Measurements from ENCODE around the gene METTL17.
A peak's percentile ranks its signal among the peaks of the same experiment; 100 is the strongest.
"Not testable (repeated sequence)": the region's sequence is repeated elsewhere in the genome, so short reads cannot be mapped to it uniquely, and the experiment has no call there.

The METTL17 gene, protein sequence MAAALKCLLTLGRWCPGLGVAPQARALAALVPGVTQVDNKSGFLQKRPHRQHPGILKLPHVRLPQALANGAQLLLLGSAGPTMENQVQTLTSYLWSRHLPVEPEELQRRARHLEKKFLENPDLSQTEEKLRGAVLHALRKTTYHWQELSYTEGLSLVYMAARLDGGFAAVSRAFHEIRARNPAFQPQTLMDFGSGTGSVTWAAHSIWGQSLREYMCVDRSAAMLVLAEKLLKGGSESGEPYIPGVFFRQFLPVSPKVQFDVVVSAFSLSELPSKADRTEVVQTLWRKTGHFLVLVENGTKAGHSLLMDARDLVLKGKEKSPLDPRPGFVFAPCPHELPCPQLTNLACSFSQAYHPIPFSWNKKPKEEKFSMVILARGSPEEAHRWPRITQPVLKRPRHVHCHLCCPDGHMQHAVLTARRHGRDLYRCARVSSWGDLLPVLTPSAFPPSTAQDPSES

GRCh38 chr14:20989787-20990600 lies at the start of gene METTL17:
METTL17 (plus strand) TSS chr14:20989980; CDS start chr14:20990003, 23 bp downstream.
- DNase-seq (ENCODE audit: low spot score) = peak; percentile 96
- peak within 1 kb of the TSS; percentile 79 for H3K4me3 ChIP-seq
- H3K27ac ChIP-seq = peak within 1 kb of the TSS; percentile 82 to 89
- no peak for TF ChIP-seq CTCF (IDR thresholded peaks at IDR 0.05)

DNA sequence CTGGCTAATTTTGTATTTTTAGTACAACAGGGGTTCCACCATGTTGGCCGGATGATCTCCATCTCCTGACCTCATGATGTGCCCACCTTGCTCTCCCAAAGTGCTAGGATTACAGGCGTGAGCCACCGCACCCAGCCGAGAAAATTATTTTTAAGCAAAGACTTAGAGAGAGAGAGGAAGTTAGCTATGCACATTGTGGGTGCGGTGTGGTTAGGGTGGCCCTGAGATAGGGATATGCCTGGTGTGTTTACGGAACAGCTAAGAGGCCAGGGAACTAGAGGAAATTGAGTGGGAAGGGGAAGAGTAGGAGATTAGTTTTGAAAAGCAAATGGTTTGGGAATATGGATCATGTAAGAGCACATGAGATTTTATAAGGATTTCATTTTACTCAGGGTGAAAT lies 44.6 kb upstream of the METTL17 start:
- not testable (repeated sequence) for H3K27ac ChIP-seq; DNase-seq (ENCODE audit: low spot score); H3K4me3 ChIP-seq

- DNase-seq (ENCODE audit: low spot score); H3K4me3 ChIP-seq: not testable (repeated sequence)
Measured at GRCh38 chr14:20946707-20947106, 43.1 kb upstream of the METTL17 start.

DNA sequence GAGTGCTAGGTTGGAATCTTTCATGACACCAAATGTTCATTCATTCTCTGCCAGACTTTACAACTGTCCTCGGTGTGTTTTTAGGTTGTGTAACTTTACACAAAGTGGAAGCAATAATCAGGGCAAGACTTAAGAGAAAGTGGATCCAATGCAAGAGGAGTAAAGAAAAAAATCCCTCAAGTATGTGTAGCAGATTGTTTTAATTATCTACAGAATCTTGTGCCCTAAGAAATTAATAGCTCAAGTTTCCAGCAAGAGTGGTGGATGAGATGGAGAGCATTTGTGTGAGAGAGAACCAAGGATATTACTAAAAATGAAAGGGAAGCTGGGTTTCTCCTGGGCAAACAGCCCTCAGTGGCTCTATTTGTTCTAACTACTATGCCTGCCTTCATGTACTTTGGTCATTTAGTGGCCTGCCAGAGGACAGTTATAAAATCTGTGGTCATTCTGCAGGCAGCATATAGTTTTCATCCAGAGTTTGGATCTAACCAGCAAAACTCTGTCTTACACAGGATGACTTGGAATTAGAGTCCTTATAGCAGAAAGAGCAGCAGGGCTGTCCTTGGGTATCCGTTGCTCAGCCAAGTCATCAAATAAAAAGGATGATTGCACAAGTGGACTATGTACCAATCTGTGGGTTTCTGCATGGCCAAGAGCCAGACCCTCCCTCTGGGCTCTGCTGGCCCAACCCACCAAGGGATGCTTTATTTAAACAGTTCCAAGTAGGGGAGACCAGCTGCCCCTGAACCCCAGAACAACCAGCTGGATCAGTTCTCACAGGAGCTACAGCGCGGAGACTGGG lies 34.8 kb upstream of the METTL17 start, which contains the start of gene RNASE2:
TSS of gene RNASE2 (plus strand) at position 752 of the 802 bp plus-strand sequence. CDS start 285 bp downstream, outside the sequence.
- DNase-seq (ENCODE audit: low spot score); H3K4me3 ChIP-seq: not testable (repeated sequence)
- H3K27ac ChIP-seq = peak within 1 kb of the TSS in 1 of 2 donors; percentile 13

More at GRCh38 chr14:20946707-20947106, 43.1 kb upstream of the METTL17 start:
- H3K27ac ChIP-seq = not testable (repeated sequence)

GRCh38 chr14:20955538-20955873 lies 34.3 kb upstream of the METTL17 start:
- H3K27ac ChIP-seq = peak overlapping the region in 1 of 2 donors; percentile 13
- H3K4me3 ChIP-seq; DNase-seq (ENCODE audit: low spot score): not testable (repeated sequence)

- no peak overlapping the region for H3K27ac ChIP-seq
Measured at GRCh38 chr14:20956376-20956976, 33.3 kb upstream of the METTL17 start.

DNA sequence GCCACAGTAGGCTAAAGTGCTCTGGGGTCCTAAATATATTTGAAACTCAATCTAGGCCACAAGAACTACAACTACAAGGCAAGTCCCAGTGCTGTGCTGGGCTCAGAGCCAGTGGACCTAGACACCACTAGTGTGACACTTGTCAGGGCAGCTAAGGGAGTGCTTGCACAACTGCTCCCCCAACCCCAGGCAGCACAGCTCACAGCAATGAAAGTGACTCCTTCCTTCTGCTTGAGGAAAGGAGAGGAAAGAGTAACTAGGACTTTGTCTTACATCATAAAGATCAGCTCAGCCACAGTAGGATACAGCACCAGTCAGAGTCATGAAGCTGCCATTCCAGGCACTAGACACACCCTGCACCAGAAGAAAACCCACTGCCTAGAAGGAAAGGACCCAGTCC lies 30.8 kb upstream of the METTL17 start:
- not testable (repeated sequence) for H3K4me3 ChIP-seq; DNase-seq (ENCODE audit: low spot score); H3K27ac ChIP-seq

More at GRCh38 chr14:20956376-20956976, 33.3 kb upstream of the METTL17 start:
- TF ChIP-seq CTCF (IDR thresholded peaks at IDR 0.05) = no peak
- no peak overlapping the region for H3K4me3 ChIP-seq
- DNase-seq (ENCODE audit: low spot score) = no peak

DNA sequence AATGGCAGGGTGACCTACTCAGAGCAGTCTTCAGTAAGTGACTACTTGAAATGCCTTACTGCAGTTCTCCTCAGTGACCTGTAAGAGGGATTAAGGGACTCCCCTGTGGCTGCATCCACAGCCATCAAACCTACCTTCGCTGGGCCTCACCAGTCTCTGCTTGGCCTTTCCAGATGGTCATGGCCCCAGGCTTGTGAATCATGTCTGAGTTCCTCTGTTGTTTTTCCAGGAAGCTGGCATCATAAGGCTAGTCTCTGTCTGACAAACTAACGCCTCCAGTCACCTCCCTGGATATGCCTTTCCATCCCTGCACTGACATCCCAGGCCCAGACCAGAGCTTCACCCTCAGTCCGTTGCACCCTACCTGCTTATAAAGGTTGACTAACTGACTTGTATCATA lies 20.4 kb upstream of the METTL17 start:
- no peak for TF ChIP-seq CTCF (IDR thresholded peaks at IDR 0.05)
- no peak overlapping the region for H3K27ac ChIP-seq
- DNase-seq (ENCODE audit: low spot score) = no peak

DNA sequence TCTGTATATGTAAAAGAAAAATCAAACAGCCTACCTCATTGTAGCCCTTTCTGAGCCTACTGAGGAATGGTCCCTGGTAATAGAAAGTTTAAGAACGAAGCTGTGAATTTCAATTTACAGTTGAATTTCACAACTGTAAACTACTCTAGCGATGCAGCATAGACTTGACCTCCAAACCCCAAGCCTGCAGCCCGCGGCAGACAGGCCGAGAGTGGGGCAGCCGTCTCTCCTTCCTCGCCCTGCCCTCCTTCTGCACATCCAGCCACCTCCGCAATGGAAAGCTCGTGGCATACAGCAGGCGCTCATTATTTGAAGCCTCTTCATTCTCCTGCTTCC lies 19.2 kb upstream of the METTL17 start:
- H3K4me3 ChIP-seq = peak overlapping the region; percentile 87
- TF ChIP-seq CTCF (IDR thresholded peaks at IDR 0.05) = no peak
- peak overlapping the region; percentile 73 to 92 for H3K27ac ChIP-seq
- no peak for DNase-seq (ENCODE audit: low spot score)

More for the DNA sequence above, 20.4 kb upstream of the METTL17 start:
- H3K4me3 ChIP-seq = no peak overlapping the region
